PC-9 (cell line): ENCODE measurements around the gene FAT1. TPM values are rescaled to one million over a fixed set of nuclear protein-coding genes. Genes with fewer than 3 reads are reported as not detected.

Experiments
- BruUV-seq: library from RNA; stranded (reverse); fragments of 400-500 nt; replicated peaks from 2 replicates; lab custom pipeline; 2021; lab: Mats Ljungman, UMichigan
- CTCF ChIA-PET: fragments of 300-600 bp; sonication (Branson Sonifier 250); formaldehyde crosslinking; loops from one replicate; lab custom pipeline; 2022; ENCODE audit warnings: antibody characterized with exemption; lab: Charles Lee
- POLR2A ChIA-PET: fragments of 300-600 bp; sonication (Branson Sonifier 250); formaldehyde crosslinking; loops from one replicate; lab custom pipeline; 2022; ENCODE audit warnings: antibody characterized with exemption; ENCODE audit not compliant: unreplicated experiment; lab: Charles Lee
- DNase-seq, 2 experiments: peaks; one replicate each; pipeline versions ENCODE4 v3.0.0 to v3.0.0-alpha.2; 2015 to 2022; ENCODE audit warnings: mixed read lengths in 1 of 2
- H2AFZ ChIP-seq: fragments of 200-600 bp; sonication (generic); 2 replicates; pipeline ENCODE4 v1.8.1; 2017; ENCODE audit warnings: antibody characterized with exemption
- H3F3A ChIP-seq: fragments of 200-600 bp; sonication (generic); 2 replicates; pipeline ENCODE4 v1.8.1; 2017; ENCODE audit warnings: antibody characterized with exemption, mild to moderate bottlenecking, low read depth; ENCODE audit not compliant: insufficient read depth
- H3K27ac ChIP-seq: fragments of 200-600 bp; sonication (generic); 2 replicates; pipeline ENCODE4 v1.6.1; 2016; ENCODE audit warnings: mixed run types
- H3K27me3 ChIP-seq: fragments of 200-600 bp; sonication (generic); 2 replicates; pipeline ENCODE4 v1.6.1; 2016; ENCODE audit warnings: low read depth, mixed run types; ENCODE audit not compliant: insufficient read depth
- H3K36me3 ChIP-seq: fragments of 200-600 bp; sonication (generic); 2 replicates; pipeline ENCODE4 v1.6.1; 2016; ENCODE audit warnings: low read depth, mixed run types
- H3K4me1 ChIP-seq: fragments of 200-600 bp; sonication (generic); replicated peaks from 2 replicates; pipeline ENCODE4 v1.6.1; 2016; ENCODE audit warnings: mixed run types; ENCODE audit not compliant: insufficient read depth
- H3K4me2 ChIP-seq: fragments of 200-600 bp; sonication (generic); 2 replicates; pipeline ENCODE4 v1.6.1; 2017; ENCODE audit warnings: mixed run types
- H3K4me3 ChIP-seq: fragments of 200-600 bp; sonication (generic); 2 replicates; pipeline ENCODE4 v1.6.1; 2016; ENCODE audit warnings: mixed run types
- H3K79me2 ChIP-seq: fragments of 200-600 bp; sonication (generic); 2 replicates; pipeline ENCODE4 v1.6.1; 2017; ENCODE audit warnings: low read depth, mixed run types
- H3K9me2 ChIP-seq: fragments of 200-600 bp; sonication (generic); 2 replicates; pipeline ENCODE4 v1.8.1; 2017; ENCODE audit warnings: mild to moderate bottlenecking; ENCODE audit not compliant: insufficient read depth
- H3K9me3 ChIP-seq: fragments of 200-600 bp; sonication (generic); 2 replicates; pipeline ENCODE4 v1.8.1; 2016; ENCODE audit warnings: low read depth; ENCODE audit not compliant: insufficient read depth
- H4K20me1 ChIP-seq: fragments of 200-600 bp; sonication (generic); 2 replicates; pipeline ENCODE4 v1.8.1; 2017; ENCODE audit not compliant: insufficient read depth
- EZH2 ChIP-seq: fragments of 200-600 bp; sonication (generic); IDR thresholded peaks from 2 replicates; pipeline ENCODE4 v1.8.0; 2017; ENCODE audit warnings: antibody characterized with exemption, low read depth
- intact Hi-C: fragments of 100-400 bp; cut with micrococcal nuclease; formaldehyde crosslinking; loops from one replicate; pipeline ENCODE4 v1.10.0; 2022; ENCODE audit not compliant: unreplicated experiment
- total RNA-seq: library from RNA; stranded (reverse); gene quantifications from 2 replicates; pipeline ENCODE4 v1.2.3, GENCODE V29; 2021
- TF ChIP-seq, protein P1 (sequence below): fragments of 200-600 bp; sonication (generic); conservative IDR thresholded peaks from 2 replicates; pipeline ENCODE4 v1.6.1; 2017; ENCODE audit warnings: mixed run types, antibody characterized with exemption, mild to moderate bottlenecking, moderate library complexity

The FAT1 gene
- total RNA-seq, 1 experiment from 2014 or later, result 73.2 TPM

DNA sequence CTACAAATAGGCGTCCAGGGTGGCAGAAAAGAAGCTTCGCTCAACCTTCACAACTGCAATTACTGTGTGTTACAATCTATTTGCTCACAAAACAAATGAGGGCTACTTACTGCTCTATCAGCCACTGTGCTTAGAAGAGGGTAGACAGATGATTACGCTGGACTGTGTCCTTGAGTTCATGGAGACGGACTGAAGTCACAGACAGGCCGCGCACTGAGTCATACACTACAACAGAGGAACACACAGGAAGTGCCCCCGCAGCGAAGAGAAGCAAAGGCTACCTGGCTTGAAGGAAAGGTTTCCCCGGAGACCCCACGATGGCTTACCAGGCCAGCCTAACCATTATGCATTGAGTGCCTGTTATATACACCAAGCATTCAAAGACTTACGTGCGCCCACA is 25.6 kb downstream of the FAT1 start:
- no peak overlapping the region for H2AFZ ChIP-seq
- no peaks in the 10 kb centered on the region for H3F3A ChIP-seq
- POLR2A ChIA-PET, result no interaction called here
- no peaks in the 10 kb centered on the region for H3K27me3 ChIP-seq
- intact Hi-C loops, result no loop called here
- H3K4me1 ChIP-seq, result no peaks in the 10 kb centered on the region
- no peak overlapping the region for H3K4me2 ChIP-seq
- no peak for DNase-seq
- 0 out of 2 replicates have a peak, but pooled peaks cover 11% of the 10 kb centered on the region for H3K79me2 ChIP-seq
- no peaks in the 10 kb centered on the region for H3K9me2 ChIP-seq
- no peaks in the 10 kb centered on the region for H3K36me3 ChIP-seq
- no peaks in the 10 kb centered on the region for H3K9me3 ChIP-seq
- no peak overlapping the region for H3K4me3 ChIP-seq
- no peaks in the 10 kb centered on the region for H4K20me1 ChIP-seq
- BruUV-seq, result no TSS peak
- CTCF ChIA-PET, result no interaction called here
- TF ChIP-seq, protein P1, sequence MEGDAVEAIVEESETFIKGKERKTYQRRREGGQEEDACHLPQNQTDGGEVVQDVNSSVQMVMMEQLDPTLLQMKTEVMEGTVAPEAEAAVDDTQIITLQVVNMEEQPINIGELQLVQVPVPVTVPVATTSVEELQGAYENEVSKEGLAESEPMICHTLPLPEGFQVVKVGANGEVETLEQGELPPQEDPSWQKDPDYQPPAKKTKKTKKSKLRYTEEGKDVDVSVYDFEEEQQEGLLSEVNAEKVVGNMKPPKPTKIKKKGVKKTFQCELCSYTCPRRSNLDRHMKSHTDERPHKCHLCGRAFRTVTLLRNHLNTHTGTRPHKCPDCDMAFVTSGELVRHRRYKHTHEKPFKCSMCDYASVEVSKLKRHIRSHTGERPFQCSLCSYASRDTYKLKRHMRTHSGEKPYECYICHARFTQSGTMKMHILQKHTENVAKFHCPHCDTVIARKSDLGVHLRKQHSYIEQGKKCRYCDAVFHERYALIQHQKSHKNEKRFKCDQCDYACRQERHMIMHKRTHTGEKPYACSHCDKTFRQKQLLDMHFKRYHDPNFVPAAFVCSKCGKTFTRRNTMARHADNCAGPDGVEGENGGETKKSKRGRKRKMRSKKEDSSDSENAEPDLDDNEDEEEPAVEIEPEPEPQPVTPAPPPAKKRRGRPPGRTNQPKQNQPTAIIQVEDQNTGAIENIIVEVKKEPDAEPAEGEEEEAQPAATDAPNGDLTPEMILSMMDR, result no peak
- no peak for TF ChIP-seq EZH2
- no peak overlapping the region for H3K27ac ChIP-seq

DNA sequence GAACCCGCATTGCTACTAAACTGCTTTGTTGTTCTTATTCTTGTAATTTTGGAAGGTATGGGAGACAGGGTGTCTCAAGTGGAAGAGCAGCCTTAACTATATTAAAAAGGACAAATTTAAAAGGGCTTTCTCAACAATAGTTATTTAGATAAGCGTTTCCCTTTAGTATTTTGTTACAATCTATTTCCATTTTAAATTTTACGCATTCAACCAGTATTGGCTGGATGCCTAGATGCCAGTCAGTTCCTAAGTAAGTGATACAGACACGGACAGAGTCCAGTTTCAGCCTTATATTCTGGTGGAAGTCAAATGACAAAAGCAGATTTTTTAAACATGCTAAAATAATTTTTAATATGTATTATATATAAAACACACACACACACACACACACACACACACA is 28.3 kb downstream of the FAT1 start:
- intact Hi-C loops, result no loop called here
- Histone ChIP-seq H3F3A (no peaks in the 10 kb centered on the region), H3K9me3 (no peaks in the 10 kb centered on the region), H3K4me1 (no peaks in the 10 kb centered on the region), H2AFZ (no peak overlapping the region), H4K20me1 (no peaks in the 10 kb centered on the region), H3K4me3 (no peak overlapping the region), H3K4me2 (no peak overlapping the region), H3K79me2 (0 out of 2 replicates have a peak, but pooled peaks cover 10% of the 10 kb centered on the region), H3K36me3 (no peaks in the 10 kb centered on the region), H3K27me3 (no peaks in the 10 kb centered on the region), H3K27ac (no peak overlapping the region), H3K9me2 (no peaks in the 10 kb centered on the region)
- POLR2A ChIA-PET, result no interaction called here
- no TSS peak for BruUV-seq
- DNase-seq, result no peak
- TF ChIP-seq EZH2, result no peak
- TF ChIP-seq, protein P1, result no peak
- CTCF ChIA-PET, result no interaction called here

DNA sequence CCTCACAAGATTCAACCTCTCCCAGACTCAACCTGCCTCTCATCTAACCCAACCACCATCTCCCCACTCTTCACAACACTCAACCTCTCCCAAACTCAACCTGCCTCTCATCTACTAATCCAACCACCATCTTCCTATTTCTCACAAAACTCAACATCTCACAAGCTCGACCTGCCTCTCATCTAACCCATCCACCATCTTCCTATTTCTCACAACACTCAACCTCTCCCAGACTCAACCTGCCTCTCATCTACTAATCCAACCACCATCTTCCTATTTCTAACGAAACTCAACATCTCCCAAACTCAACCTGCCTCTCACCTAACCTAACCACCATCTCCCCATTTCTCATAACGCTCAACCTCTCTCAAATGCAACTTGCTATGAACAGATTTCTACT is 29.8 kb downstream of the FAT1 start:
- H3K9me2 ChIP-seq, result no peaks in the 10 kb centered on the region
- H3K4me1 ChIP-seq, result no peaks in the 10 kb centered on the region
- ChIA-PET POLR2A (no interaction called here), CTCF (no interaction called here)
- no peaks in the 10 kb centered on the region for H3K27me3 ChIP-seq
- H4K20me1 ChIP-seq, result no peaks in the 10 kb centered on the region
- no peak overlapping the region for H3K4me2 ChIP-seq
- H3F3A ChIP-seq, result no peaks in the 10 kb centered on the region
- BruUV-seq, result no TSS peak
- no peak overlapping the region for H3K27ac ChIP-seq
- H3K79me2 ChIP-seq, result 0 out of 2 replicates have a peak, but pooled peaks cover 4% of the 10 kb centered on the region
- DNase-seq, result no peak
- H2AFZ ChIP-seq, result no peak overlapping the region
- intact Hi-C loops, result no loop called here
- H3K4me3 ChIP-seq, result no peak overlapping the region
- no peak for TF ChIP-seq EZH2
- TF ChIP-seq, protein P1, result no peak
- no peaks in the 10 kb centered on the region for H3K36me3 ChIP-seq
- H3K9me3 ChIP-seq, result no peaks in the 10 kb centered on the region
